Lung (tissue), 12 donors: ENCODE results near the gene DYNLL2. TPM values are rescaled to one million over a fixed set of nuclear protein-coding genes. Genes with fewer than 3 reads are reported as not detected.
"Not testable (repeated sequence)": the region's sequence is repeated elsewhere in the genome, so short reads cannot be mapped to it uniquely, and the experiment has no call there.

ENCODE experiments used
- ATAC-seq: fragments of 200-7000 bp; cut with Tn5 transposase; one replicate; pipeline ENCODE4 v1.9.1; 2020; ENCODE audit warnings: moderate number of reproducible peaks; ENCODE audit not compliant: insufficient read depth, low FRiP score
- DNase-seq, 3 donors: peaks; one replicate each; pipeline ENCODE4 v3.0.0-alpha.2; 2013 to 2017
- H3K27ac ChIP-seq, 2 donors: one replicate each; pipeline ENCODE4 v1.5.1; 2013; ENCODE audit warnings: mild to moderate bottlenecking in 2 of 2, moderate library complexity in 2 of 2, control low read depth in 1 of 2, inconsistent platforms in 1 of 2, low read depth in 1 of 2, low read length in 1 of 2
- H3K27me3 ChIP-seq, 3 donors: one replicate each; pipeline ENCODE4 v1.5.1; 2013; ENCODE audit warnings: low read length in 2 of 3; ENCODE audit not compliant: control insufficient read depth in 3 of 3, insufficient read depth in 3 of 3
- H3K36me3 ChIP-seq, 4 donors: one replicate each; pipeline ENCODE4 v1.5.1; 2013; ENCODE audit warnings: low read length in 4 of 4, mild to moderate bottlenecking in 1 of 4, moderate library complexity in 1 of 4; ENCODE audit not compliant: control insufficient read depth in 4 of 4, insufficient read depth in 4 of 4
- H3K4me1 ChIP-seq, 5 donors: one replicate each; pipeline ENCODE4 v1.5.1; 2013; ENCODE audit warnings: low read length in 5 of 5, mild to moderate bottlenecking in 2 of 5, moderate library complexity in 1 of 5; ENCODE audit not compliant: control insufficient read depth in 5 of 5, insufficient read depth in 5 of 5
- H3K4me3 ChIP-seq: one replicate; pipeline ENCODE4 v1.5.1; 2013; ENCODE audit warnings: mild to moderate bottlenecking, control low read depth, moderate library complexity
- H3K9ac ChIP-seq, 2 donors: one replicate each; pipeline ENCODE4 v1.5.1; 2013; ENCODE audit warnings: low read length in 2 of 2, control low read depth in 1 of 2; ENCODE audit not compliant: insufficient read depth in 1 of 2
- H3K9me3 ChIP-seq, 4 donors: one replicate each; pipeline ENCODE4 v1.5.1; 2013; ENCODE audit warnings: low read length in 3 of 4, mild to moderate bottlenecking in 1 of 4, moderate library complexity in 1 of 4; ENCODE audit not compliant: control insufficient read depth in 4 of 4, insufficient read depth in 3 of 4
- CTCF ChIP-seq: IDR thresholded peaks from 2 replicates; pipeline ENCODE4 v1.5.1; 2012; ENCODE audit warnings: mild to moderate bottlenecking; ENCODE audit errors: control extremely low read depth, extremely low read depth
- WGBS, 2 donors: extraction: QIAGEN DNeasy Blood & Tissue Kit; methylation state at CpG; one replicate each; pipeline ENCODE4 v1.1.7; 2013; 5-methylcytosine and 5-hydroxymethylcytosine counted together
- polyA plus RNA-seq, 2 donors: library from polyadenylated mRNA; stranded (reverse); fragments of 200-250 nt; gene quantifications; one replicate each; pipeline ENCODE4 v1.2.1, GENCODE V29; 2013
- total RNA-seq, 2 donors: library from RNA; depleted of rRNA in 1 of 2; stranded (reverse); fragments of >200 nt in 1 of 2; gene quantifications; one replicate each; pipeline ENCODE4 v1.2.1, GENCODE V29; 2014 to 2021
- donor health status: control.
- donor health status: control.
- donor health status: Bipolar disorder and iron deficiency.
- donor health status: healthy.
- donor health status: DM: yes; HTN: yes; CAD: no.

Gene DYNLL2
- total and polyA plus RNA-seq, 4 donors, result 21.8 to 36.5 (median 26.6) TPM

- Histone ChIP-seq H3K9ac (no peak overlapping the region), H3K4me3 (no peak overlapping the region), H3K9me3 (no peaks in the 10 kb centered on the region), H3K4me1 (no peaks in the 10 kb centered on the region), H3K36me3 (no peaks in the 10 kb centered on the region), H3K27ac (no peak overlapping the region), H3K27me3 (peaks cover 0 to 11% (median 4%) of the 10 kb centered on the region in 3 donors)
- WGBS, 2 donors, result 46 to 47% methylated on average over 1 of the region's 1 CpG
- TF ChIP-seq CTCF, result no peak
- no peak for ATAC-seq
- no peak for DNase-seq
These were observed 44.6 kb downstream of the DYNLL2 start for GRCh38 chr17:58127846-58128245.

GRCh38 chr17:58132697-58133096, 49.5 kb downstream of the DYNLL2 start:
- not testable (repeated sequence) for H3K4me3 ChIP-seq, H3K4me1 ChIP-seq, H3K9ac ChIP-seq, H3K27ac ChIP-seq, DNase-seq, ATAC-seq, H3K9me3 ChIP-seq, H3K36me3 ChIP-seq
- 96 to 97% methylated on average over 4 to 5 of the region's 5 CpGs for WGBS, 2 donors
- H3K27me3 ChIP-seq, result peaks cover 0 to 18% (median 6%) of the 10 kb centered on the region in 3 donors

- H3K4me1 ChIP-seq, result no peaks in the 10 kb centered on the region
- ATAC-seq (no peak), DNase-seq (no peak)
- no peak for TF ChIP-seq CTCF
- peaks cover 0 to 13% (median 5%) of the 10 kb centered on the region in 3 donors for H3K27me3 ChIP-seq
- no peaks in the 10 kb centered on the region for H3K36me3 ChIP-seq
- H3K9ac ChIP-seq, result no peak overlapping the region
- H3K27ac ChIP-seq, result no peak overlapping the region
- WGBS, 2 donors, result 28 to 39% methylated on average over 8 of the region's 8 CpGs
- peaks cover 0 to 5% (median 0%) of the 10 kb centered on the region in 4 donors for H3K9me3 ChIP-seq
- no peak overlapping the region for H3K4me3 ChIP-seq
These were observed 53.6 kb downstream of the DYNLL2 start for GRCh38 chr17:58136669-58137279.

GRCh38 chr17:58141505-58141904, 58.3 kb downstream of the DYNLL2 start:
- no peak for TF ChIP-seq CTCF
- Histone ChIP-seq H3K9me3 (peaks cover 0 to 17% (median 0%) of the 10 kb centered on the region in 4 donors), H3K27ac (no peak overlapping the region), H3K4me1 (no peaks in the 10 kb centered on the region), H3K36me3 (no peaks in the 10 kb centered on the region), H3K9ac (no peak overlapping the region), H3K4me3 (no peak overlapping the region), H3K27me3 (peaks cover 0 to 5% (median 5%) of the 10 kb centered on the region in 3 donors)
- DNase-seq (no peak), ATAC-seq (no peak)
- 67 to 80% methylated on average over 3 to 5 of the region's 5 CpGs for WGBS, 2 donors

- not testable (repeated sequence) for H3K27ac ChIP-seq, H3K4me1 ChIP-seq, H3K9ac ChIP-seq, DNase-seq, H3K27me3 ChIP-seq, H3K4me3 ChIP-seq, ATAC-seq, H3K36me3 ChIP-seq
- WGBS, 2 donors, result 80 to 89% methylated on average over 3 to 4 of the region's 4 CpGs
- peaks cover 0 to 17% (median 0%) of the 10 kb centered on the region in 4 donors for H3K9me3 ChIP-seq
These were observed 60.1 kb downstream of the DYNLL2 start for GRCh38 chr17:58143335-58143734.
